WTC11 (cell line): ENCODE results near the gene ZNF608. TPM values are rescaled to one million over a fixed set of nuclear protein-coding genes. Genes with fewer than 3 reads are reported as not detected.

Source experiments
- ATAC-seq: fragments of 200-7000 bp; cut with Tn5 transposase; 2 replicates; pipeline ENCODE4 v1.10.0; 2021; ENCODE audit warnings: mild to moderate bottlenecking, moderate library complexity
- CTCF ChIA-PET: fragments of 300-600 bp; sonication (Branson Sonifier 250); formaldehyde crosslinking; loops from one replicate; lab custom pipeline; 2021; ENCODE audit warnings: antibody characterized with exemption; lab: Charles Lee
- POLR2A ChIA-PET: fragments of 350-600 bp; sonication (Branson Sonifier 250); formaldehyde crosslinking; loops from one replicate; lab custom pipeline; 2021; ENCODE audit warnings: antibody characterized with exemption; lab: Charles Lee
- DNase-seq: peaks from one replicate; pipeline ENCODE4 v3.0.0; 2021; ENCODE audit warnings: low spot score
- H3K27ac Mint-ChIP-seq: 2 replicates; pipeline ENCODE4 v1.8.0; 2021; ENCODE audit warnings: mixed read lengths
- H3K27me3 Mint-ChIP-seq: 2 replicates; pipeline ENCODE4 v1.8.0; 2021; ENCODE audit warnings: low read depth, mild to moderate bottlenecking, moderate library complexity, mixed read lengths
- H3K36me3 Mint-ChIP-seq: 2 replicates; pipeline ENCODE4 v1.8.0; 2021; ENCODE audit warnings: mixed read lengths
- H3K4me1 Mint-ChIP-seq: 2 replicates; pipeline ENCODE4 v1.8.0; 2022; ENCODE audit warnings: mixed read lengths
- H3K4me3 Mint-ChIP-seq: 2 replicates; pipeline ENCODE4 v1.8.0; 2021; ENCODE audit warnings: mild to moderate bottlenecking, moderate library complexity, mixed read lengths
- H3K9me3 Mint-ChIP-seq: 2 replicates; pipeline ENCODE4 v1.8.0; 2021; ENCODE audit warnings: mixed read lengths
- ATF1 ChIP-seq: sonication (generic); formaldehyde crosslinking; IDR thresholded peaks from 2 replicates; pipeline ENCODE4 v1.8.1; 2023; ENCODE audit warnings: mild to moderate bottlenecking, moderate library complexity, missing genetic modification reagents
- CREM ChIP-seq: sonication (generic); formaldehyde crosslinking; IDR thresholded peaks from 2 replicates; pipeline ENCODE4 v1.8.1; 2022; ENCODE audit warnings: mild to moderate bottlenecking, missing genetic modification reagents, moderate library complexity
- ESRRA ChIP-seq: sonication (generic); formaldehyde crosslinking; IDR thresholded peaks from 2 replicates; pipeline ENCODE4 v1.8.1; 2022; ENCODE audit warnings: mild to moderate bottlenecking, missing genetic modification reagents, borderline replicate concordance
- ETV6 ChIP-seq: sonication (generic); formaldehyde crosslinking; IDR thresholded peaks from 2 replicates; pipeline ENCODE4 v1.8.1; 2022; ENCODE audit warnings: mild to moderate bottlenecking, missing genetic modification reagents
- HMGA2 ChIP-seq: fragments of 250-450 bp; sonication (Bioruptor Pico); IDR thresholded peaks from 2 replicates; pipeline ENCODE4 v1.4.0; 2021; ENCODE audit warnings: mild to moderate bottlenecking, moderate library complexity
- NFE2L1 ChIP-seq: sonication (generic); formaldehyde crosslinking; IDR thresholded peaks from 2 replicates; pipeline ENCODE4 v1.8.1; 2023; ENCODE audit warnings: missing genetic modification reagents
- NFYB ChIP-seq: sonication (generic); formaldehyde crosslinking; conservative IDR thresholded peaks from 2 replicates; pipeline ENCODE4 v1.8.0; 2022; ENCODE audit warnings: low read depth, missing genetic modification reagents
- NR2C2 ChIP-seq: sonication (generic); formaldehyde crosslinking; IDR thresholded peaks from 2 replicates; pipeline ENCODE4 v1.8.0; 2022; ENCODE audit warnings: mild to moderate bottlenecking, missing genetic modification reagents
- NR3C1 ChIP-seq: sonication (generic); formaldehyde crosslinking; conservative IDR thresholded peaks from 2 replicates; pipeline ENCODE4 v1.8.1; 2023; ENCODE audit warnings: low read depth, mild to moderate bottlenecking, missing genetic modification reagents
- PRRX2 ChIP-seq: fragments of 250-450 bp; sonication (Bioruptor Pico); IDR thresholded peaks from 2 replicates; pipeline ENCODE4 v1.8.0; 2021; ENCODE audit warnings: mild to moderate bottlenecking
- TP53 ChIP-seq: sonication (generic); formaldehyde crosslinking; IDR thresholded peaks from 2 replicates; pipeline ENCODE4 v1.8.1; 2023; ENCODE audit warnings: mild to moderate bottlenecking, missing genetic modification reagents
- ZNF263 ChIP-seq: sonication (generic); formaldehyde crosslinking; IDR thresholded peaks from 2 replicates; pipeline ENCODE4 v1.8.1; 2022; ENCODE audit warnings: low read depth, mild to moderate bottlenecking, moderate library complexity, missing genetic modification reagents
- total RNA-seq: library from RNA; stranded (reverse); gene quantifications from 3 replicates; pipeline ENCODE4 v1.2.3, GENCODE V29; 2021
- TF ChIP-seq, protein P1 (sequence below): sonication (generic); formaldehyde crosslinking; IDR thresholded peaks from 2 replicates; pipeline ENCODE4 v1.8.1; 2023; ENCODE audit warnings: mild to moderate bottlenecking, missing genetic modification reagents
- TF ChIP-seq, protein P2 (sequence below): fragments of 250-450 bp; sonication (Bioruptor Pico); IDR thresholded peaks from 2 replicates; pipeline ENCODE4 v1.8.0; 2021; ENCODE audit warnings: mild to moderate bottlenecking
- TF ChIP-seq, protein P3 (sequence below): sonication (generic); formaldehyde crosslinking; conservative IDR thresholded peaks from 2 replicates; pipeline ENCODE4 v1.8.1; 2023; ENCODE audit warnings: mild to moderate bottlenecking, low read depth, missing genetic modification reagents, moderate library complexity
- TF ChIP-seq, protein P4 (sequence below): sonication (generic); formaldehyde crosslinking; IDR thresholded peaks from 2 replicates; pipeline ENCODE4 v1.8.0; 2022; ENCODE audit warnings: mild to moderate bottlenecking, missing genetic modification reagents
- TF ChIP-seq, protein P5 (sequence below): sonication (generic); formaldehyde crosslinking; IDR thresholded peaks from 2 replicates; pipeline ENCODE4 v1.8.0; 2022; ENCODE audit warnings: mild to moderate bottlenecking, missing genetic modification reagents
- TF ChIP-seq, protein P6 (sequence below): sonication (generic); formaldehyde crosslinking; IDR thresholded peaks from 2 replicates; pipeline ENCODE4 v1.8.1; 2022; ENCODE audit warnings: missing genetic modification reagents, borderline replicate concordance
- TF ChIP-seq, protein P7 (sequence below): sonication (generic); formaldehyde crosslinking; IDR thresholded peaks from 2 replicates; pipeline ENCODE4 v1.8.1; 2023; ENCODE audit warnings: mild to moderate bottlenecking, missing genetic modification reagents, moderate library complexity
- TF ChIP-seq, protein P8 (sequence below): sonication (generic); formaldehyde crosslinking; IDR thresholded peaks from 2 replicates; pipeline ENCODE4 v1.8.1; 2023; ENCODE audit warnings: mild to moderate bottlenecking, moderate library complexity, missing genetic modification reagents

The ZNF608 gene
- total RNA-seq, 1 experiment from 2014 or later = 40.6 TPM

DNA sequence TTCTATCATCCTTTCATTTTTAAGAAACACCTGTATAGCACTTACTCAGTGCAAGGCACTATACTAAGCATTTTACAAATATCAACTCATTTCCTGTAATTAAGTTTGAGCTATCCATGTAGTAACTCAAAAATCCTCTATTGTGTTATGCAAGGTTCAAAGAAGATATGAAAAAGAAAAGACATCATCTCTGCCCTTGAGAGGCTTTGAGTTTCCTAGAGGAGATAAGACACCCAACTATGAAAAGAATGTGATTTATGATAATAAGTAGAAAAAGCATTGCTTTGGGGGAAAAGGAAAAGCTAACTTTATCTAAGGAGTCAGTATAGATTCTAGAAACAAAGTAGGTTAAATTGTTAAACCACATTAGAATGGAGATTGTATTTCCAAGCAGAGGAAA lies 14.2 kb upstream of the ZNF608 start:
- ChIA-PET CTCF (no interaction called here), POLR2A (no interaction called here)
- Mint-ChIP-seq H3K9me3 (no peaks in the 10 kb centered on the region), H3K36me3 (no peaks in the 10 kb centered on the region), H3K4me3 (no peak overlapping the region), H3K27me3 (no peaks in the 10 kb centered on the region; the same call in 1 of the 2 replicates), H3K27ac (no peak overlapping the region), H3K4me1 (peaks cover 11% of the 10 kb centered on the region)
- TF ChIP-seq TP53 (CRISPR knock-in tag) = no peak
- TF ChIP-seq ZNF263 (CRISPR knock-in tag) = no peak
- TF ChIP-seq, protein P1, sequence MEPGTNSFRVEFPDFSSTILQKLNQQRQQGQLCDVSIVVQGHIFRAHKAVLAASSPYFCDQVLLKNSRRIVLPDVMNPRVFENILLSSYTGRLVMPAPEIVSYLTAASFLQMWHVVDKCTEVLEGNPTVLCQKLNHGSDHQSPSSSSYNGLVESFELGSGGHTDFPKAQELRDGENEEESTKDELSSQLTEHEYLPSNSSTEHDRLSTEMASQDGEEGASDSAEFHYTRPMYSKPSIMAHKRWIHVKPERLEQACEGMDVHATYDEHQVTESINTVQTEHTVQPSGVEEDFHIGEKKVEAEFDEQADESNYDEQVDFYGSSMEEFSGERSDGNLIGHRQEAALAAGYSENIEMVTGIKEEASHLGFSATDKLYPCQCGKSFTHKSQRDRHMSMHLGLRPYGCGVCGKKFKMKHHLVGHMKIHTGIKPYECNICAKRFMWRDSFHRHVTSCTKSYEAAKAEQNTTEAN (CRISPR knock-in tag) = no peak
- no peak for TF ChIP-seq HMGA2 (CRISPR knock-in tag)
- no peak for TF ChIP-seq ESRRA (CRISPR knock-in tag)
- TF ChIP-seq, protein P2, sequence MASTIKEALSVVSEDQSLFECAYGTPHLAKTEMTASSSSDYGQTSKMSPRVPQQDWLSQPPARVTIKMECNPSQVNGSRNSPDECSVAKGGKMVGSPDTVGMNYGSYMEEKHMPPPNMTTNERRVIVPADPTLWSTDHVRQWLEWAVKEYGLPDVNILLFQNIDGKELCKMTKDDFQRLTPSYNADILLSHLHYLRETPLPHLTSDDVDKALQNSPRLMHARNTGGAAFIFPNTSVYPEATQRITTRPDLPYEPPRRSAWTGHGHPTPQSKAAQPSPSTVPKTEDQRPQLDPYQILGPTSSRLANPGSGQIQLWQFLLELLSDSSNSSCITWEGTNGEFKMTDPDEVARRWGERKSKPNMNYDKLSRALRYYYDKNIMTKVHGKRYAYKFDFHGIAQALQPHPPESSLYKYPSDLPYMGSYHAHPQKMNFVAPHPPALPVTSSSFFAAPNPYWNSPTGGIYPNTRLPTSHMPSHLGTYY (CRISPR knock-in tag) = no peak
- TF ChIP-seq, protein P3, sequence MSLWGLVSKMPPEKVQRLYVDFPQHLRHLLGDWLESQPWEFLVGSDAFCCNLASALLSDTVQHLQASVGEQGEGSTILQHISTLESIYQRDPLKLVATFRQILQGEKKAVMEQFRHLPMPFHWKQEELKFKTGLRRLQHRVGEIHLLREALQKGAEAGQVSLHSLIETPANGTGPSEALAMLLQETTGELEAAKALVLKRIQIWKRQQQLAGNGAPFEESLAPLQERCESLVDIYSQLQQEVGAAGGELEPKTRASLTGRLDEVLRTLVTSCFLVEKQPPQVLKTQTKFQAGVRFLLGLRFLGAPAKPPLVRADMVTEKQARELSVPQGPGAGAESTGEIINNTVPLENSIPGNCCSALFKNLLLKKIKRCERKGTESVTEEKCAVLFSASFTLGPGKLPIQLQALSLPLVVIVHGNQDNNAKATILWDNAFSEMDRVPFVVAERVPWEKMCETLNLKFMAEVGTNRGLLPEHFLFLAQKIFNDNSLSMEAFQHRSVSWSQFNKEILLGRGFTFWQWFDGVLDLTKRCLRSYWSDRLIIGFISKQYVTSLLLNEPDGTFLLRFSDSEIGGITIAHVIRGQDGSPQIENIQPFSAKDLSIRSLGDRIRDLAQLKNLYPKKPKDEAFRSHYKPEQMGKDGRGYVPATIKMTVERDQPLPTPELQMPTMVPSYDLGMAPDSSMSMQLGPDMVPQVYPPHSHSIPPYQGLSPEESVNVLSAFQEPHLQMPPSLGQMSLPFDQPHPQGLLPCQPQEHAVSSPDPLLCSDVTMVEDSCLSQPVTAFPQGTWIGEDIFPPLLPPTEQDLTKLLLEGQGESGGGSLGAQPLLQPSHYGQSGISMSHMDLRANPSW (CRISPR knock-in tag) = no peak
- TF ChIP-seq CREM = no peak
- TF ChIP-seq, protein P4, sequence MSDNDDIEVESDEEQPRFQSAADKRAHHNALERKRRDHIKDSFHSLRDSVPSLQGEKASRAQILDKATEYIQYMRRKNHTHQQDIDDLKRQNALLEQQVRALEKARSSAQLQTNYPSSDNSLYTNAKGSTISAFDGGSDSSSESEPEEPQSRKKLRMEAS (CRISPR knock-in tag) = no peak
- ATAC-seq (no peak), DNase-seq (no peak)

DNA sequence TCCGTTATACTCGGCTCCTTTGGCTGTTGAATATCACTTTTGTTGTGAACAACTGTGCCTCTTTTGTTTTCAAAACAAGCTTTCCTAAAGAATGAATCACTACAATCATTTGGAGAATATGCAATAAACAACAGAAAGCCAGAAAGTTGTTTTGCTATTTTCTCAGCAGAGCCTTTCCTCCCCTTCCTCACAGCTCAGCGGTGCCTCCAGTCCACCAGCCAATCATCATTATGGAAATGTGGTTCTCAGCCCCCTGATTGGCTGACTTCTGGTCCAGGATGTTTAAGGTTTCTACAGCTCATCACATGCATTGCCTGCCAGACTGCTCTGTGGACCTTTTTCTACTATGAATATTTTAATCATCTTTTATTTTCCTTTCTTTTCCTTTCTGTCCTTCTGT lies 9.1 kb upstream of the ZNF608 start:
- Mint-ChIP-seq H3K27me3 (no peaks in the 10 kb centered on the region), H3K4me1 (peaks cover 49% of the 10 kb centered on the region), H3K27ac (no peak overlapping the region), H3K36me3 (no peaks in the 10 kb centered on the region), H3K9me3 (no peaks in the 10 kb centered on the region), H3K4me3 (no peak overlapping the region)
- CTCF ChIA-PET = no interaction called here
- DNase-seq (no peak), ATAC-seq (peak; percentile 14; the same call in 1 of the 2 replicates)
- TF ChIP-seq PRRX2 (CRISPR knock-in tag) (no peak), NFYB (CRISPR knock-in tag) (peak; percentile 58)
- TF ChIP-seq, protein P5, sequence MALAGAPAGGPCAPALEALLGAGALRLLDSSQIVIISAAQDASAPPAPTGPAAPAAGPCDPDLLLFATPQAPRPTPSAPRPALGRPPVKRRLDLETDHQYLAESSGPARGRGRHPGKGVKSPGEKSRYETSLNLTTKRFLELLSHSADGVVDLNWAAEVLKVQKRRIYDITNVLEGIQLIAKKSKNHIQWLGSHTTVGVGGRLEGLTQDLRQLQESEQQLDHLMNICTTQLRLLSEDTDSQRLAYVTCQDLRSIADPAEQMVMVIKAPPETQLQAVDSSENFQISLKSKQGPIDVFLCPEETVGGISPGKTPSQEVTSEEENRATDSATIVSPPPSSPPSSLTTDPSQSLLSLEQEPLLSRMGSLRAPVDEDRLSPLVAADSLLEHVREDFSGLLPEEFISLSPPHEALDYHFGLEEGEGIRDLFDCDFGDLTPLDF (CRISPR knock-in tag) = no peak
- POLR2A ChIA-PET = no interaction called here

DNA sequence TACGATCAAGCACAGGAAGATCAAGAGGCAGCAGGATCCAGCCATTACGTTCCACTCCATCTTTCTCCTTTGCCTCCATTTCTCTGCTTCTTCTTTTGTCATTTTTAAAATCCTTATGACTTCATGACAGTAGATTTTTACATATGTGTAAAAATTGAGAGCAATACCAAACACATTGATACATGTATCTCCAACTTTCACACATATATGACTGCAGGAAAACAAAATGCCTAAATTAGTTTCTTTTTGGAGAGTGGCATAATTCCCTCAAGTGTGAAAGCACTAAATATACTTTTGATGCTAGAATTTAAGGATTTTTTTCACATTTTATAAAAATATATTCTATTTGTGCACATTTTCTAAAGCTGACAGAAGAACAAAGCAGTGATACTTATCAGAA lies 8.6 kb upstream of the ZNF608 start:
- POLR2A ChIA-PET = no interaction called here
- no peak overlapping the region for H3K4me3 Mint-ChIP-seq
- TF ChIP-seq, protein P6, sequence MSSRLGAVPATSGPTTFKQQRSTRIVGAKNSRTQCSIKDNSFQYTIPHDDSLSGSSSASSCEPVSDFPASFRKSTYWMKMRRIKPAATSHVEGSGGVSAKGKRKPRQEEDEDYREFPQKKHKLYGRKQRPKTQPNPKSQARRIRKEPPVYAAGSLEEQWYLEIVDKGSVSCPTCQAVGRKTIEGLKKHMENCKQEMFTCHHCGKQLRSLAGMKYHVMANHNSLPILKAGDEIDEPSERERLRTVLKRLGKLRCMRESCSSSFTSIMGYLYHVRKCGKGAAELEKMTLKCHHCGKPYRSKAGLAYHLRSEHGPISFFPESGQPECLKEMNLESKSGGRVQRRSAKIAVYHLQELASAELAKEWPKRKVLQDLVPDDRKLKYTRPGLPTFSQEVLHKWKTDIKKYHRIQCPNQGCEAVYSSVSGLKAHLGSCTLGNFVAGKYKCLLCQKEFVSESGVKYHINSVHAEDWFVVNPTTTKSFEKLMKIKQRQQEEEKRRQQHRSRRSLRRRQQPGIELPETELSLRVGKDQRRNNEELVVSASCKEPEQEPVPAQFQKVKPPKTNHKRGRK (CRISPR knock-in tag) = no peak
- TF ChIP-seq, protein P7, sequence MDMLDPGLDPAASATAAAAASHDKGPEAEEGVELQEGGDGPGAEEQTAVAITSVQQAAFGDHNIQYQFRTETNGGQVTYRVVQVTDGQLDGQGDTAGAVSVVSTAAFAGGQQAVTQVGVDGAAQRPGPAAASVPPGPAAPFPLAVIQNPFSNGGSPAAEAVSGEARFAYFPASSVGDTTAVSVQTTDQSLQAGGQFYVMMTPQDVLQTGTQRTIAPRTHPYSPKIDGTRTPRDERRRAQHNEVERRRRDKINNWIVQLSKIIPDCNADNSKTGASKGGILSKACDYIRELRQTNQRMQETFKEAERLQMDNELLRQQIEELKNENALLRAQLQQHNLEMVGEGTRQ (CRISPR knock-in tag) = no peak
- TF ChIP-seq NR2C2 (no peak), NFE2L1 (no peak), ATF1 (CRISPR knock-in tag) (no peak), NR3C1 (no peak), ETV6 (CRISPR knock-in tag) (no peak)
- TF ChIP-seq, protein P8, sequence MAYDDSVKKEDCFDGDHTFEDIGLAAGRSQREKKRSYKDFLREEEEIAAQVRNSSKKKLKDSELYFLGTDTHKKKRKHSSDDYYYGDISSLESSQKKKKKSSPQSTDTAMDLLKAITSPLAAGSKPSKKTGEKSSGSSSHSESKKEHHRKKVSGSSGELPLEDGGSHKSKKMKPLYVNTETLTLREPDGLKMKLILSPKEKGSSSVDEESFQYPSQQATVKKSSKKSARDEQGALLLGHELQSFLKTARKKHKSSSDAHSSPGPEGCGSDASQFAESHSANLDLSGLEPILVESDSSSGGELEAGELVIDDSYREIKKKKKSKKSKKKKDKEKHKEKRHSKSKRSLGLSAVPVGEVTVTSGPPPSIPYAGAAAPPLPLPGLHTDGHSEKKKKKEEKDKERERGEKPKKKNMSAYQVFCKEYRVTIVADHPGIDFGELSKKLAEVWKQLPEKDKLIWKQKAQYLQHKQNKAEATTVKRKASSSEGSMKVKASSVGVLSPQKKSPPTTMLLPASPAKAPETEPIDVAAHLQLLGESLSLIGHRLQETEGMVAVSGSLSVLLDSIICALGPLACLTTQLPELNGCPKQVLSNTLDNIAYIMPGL (CRISPR knock-in tag) = no peak
- TF ChIP-seq, protein P4 (CRISPR knock-in tag) = no peak

More for the DNA sequence above, 8.6 kb upstream of the ZNF608 start:
- ATAC-seq (no peak), DNase-seq (no peak)
- H3K27ac Mint-ChIP-seq = peak overlapping the region; percentile 58; the same call in 1 of the 2 replicates
- no peaks in the 10 kb centered on the region for H3K36me3 Mint-ChIP-seq
- no peaks in the 10 kb centered on the region for H3K9me3 Mint-ChIP-seq
- no peaks in the 10 kb centered on the region for H3K27me3 Mint-ChIP-seq
- peaks cover 52% of the 10 kb centered on the region for H3K4me1 Mint-ChIP-seq
- CTCF ChIA-PET = no interaction called here
